ENCODE measurements around the gene SMYD3.

DNA sequence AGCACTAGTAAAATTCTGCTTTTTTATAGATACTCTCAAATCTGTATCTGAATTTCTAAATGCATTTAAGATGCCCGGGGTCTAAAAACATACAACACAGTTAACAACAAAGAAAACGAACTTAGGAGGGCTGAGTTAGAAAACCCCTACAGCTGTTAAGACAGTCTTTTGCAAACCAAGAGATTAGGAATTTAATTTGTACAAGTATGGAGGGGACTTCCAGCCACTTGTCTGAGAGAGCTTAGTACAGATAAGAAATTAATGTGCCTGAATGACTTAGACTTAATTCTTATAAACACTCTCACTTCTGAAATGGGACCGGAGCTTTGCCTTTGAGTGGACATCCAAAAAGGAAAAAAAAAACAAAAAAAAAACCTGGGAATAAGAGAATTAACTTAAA is 61.6 kb downstream of the SMYD3 start:
- TF ChIP-seq POLR2AphosphoS5 (IDR thresholded peaks at IDR 0.05; ENCODE audit: low read depth, low read length), result no peak
- TF ChIP-seq, protein P1, sequence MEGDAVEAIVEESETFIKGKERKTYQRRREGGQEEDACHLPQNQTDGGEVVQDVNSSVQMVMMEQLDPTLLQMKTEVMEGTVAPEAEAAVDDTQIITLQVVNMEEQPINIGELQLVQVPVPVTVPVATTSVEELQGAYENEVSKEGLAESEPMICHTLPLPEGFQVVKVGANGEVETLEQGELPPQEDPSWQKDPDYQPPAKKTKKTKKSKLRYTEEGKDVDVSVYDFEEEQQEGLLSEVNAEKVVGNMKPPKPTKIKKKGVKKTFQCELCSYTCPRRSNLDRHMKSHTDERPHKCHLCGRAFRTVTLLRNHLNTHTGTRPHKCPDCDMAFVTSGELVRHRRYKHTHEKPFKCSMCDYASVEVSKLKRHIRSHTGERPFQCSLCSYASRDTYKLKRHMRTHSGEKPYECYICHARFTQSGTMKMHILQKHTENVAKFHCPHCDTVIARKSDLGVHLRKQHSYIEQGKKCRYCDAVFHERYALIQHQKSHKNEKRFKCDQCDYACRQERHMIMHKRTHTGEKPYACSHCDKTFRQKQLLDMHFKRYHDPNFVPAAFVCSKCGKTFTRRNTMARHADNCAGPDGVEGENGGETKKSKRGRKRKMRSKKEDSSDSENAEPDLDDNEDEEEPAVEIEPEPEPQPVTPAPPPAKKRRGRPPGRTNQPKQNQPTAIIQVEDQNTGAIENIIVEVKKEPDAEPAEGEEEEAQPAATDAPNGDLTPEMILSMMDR (IDR thresholded peaks at IDR 0.05), result no peak

Measured in Panc1 (cell line).